ENCODE measurements around the gene FRY. TPM values are rescaled to one million over a fixed set of nuclear protein-coding genes. Genes with fewer than 3 reads are reported as not detected.

The FRY gene
- total RNA-seq, 1 donor from 2014 or later: 38.8 TPM

DNA sequence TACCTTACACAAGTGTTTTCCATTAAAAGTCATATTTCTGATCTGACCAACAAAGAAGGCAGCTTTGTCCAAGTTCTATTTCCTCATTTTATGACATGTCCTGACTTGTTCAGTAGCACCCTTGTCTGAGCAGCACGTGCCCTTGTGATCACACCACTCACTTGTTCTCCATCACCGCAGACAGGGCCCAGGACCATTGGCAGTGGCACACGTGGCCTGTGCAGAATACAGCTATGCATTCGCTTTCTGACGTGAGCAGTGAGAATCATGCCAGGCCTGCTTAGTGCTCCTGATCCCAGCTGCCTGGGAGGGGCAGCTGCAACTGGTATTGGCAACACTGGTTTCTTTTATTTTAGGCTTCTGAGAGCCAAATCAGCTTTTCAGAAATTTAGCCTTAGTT is 134.2 kb downstream of the FRY start:
- peaks cover 31% of the 10 kb centered on the region for H3K36me3 Mint-ChIP-seq (ENCODE audit: low read depth)
- H3K27me3 Mint-ChIP-seq (ENCODE audit: low read depth): no peaks in the 10 kb centered on the region
- no peaks in the 10 kb centered on the region for H3K9me3 Mint-ChIP-seq (ENCODE audit: low read depth)

GRCh38 chr13:32168131-32168530 is 136.6 kb downstream of the FRY start:
- no peak overlapping the region for H3K27ac Mint-ChIP-seq (ENCODE audit: unreplicated experiment)
- no peak overlapping the region for H3K4me3 Mint-ChIP-seq (ENCODE audit: unreplicated experiment)
- no peaks in the 10 kb centered on the region for H3K9me3 Mint-ChIP-seq (ENCODE audit: low read depth)
- peaks cover 24% of the 10 kb centered on the region for H3K36me3 Mint-ChIP-seq (ENCODE audit: low read depth)
- no peaks in the 10 kb centered on the region for H3K27me3 Mint-ChIP-seq (ENCODE audit: low read depth)
- TF ChIP-seq, protein P1, sequence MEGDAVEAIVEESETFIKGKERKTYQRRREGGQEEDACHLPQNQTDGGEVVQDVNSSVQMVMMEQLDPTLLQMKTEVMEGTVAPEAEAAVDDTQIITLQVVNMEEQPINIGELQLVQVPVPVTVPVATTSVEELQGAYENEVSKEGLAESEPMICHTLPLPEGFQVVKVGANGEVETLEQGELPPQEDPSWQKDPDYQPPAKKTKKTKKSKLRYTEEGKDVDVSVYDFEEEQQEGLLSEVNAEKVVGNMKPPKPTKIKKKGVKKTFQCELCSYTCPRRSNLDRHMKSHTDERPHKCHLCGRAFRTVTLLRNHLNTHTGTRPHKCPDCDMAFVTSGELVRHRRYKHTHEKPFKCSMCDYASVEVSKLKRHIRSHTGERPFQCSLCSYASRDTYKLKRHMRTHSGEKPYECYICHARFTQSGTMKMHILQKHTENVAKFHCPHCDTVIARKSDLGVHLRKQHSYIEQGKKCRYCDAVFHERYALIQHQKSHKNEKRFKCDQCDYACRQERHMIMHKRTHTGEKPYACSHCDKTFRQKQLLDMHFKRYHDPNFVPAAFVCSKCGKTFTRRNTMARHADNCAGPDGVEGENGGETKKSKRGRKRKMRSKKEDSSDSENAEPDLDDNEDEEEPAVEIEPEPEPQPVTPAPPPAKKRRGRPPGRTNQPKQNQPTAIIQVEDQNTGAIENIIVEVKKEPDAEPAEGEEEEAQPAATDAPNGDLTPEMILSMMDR (IDR thresholded peaks at IDR 0.05): no peak
- H3K4me1 Mint-ChIP-seq (ENCODE audit: low read depth): peaks cover 11% of the 10 kb centered on the region
- no peak for DNase-seq (ENCODE audit: low spot score)

More for the DNA sequence above, 134.2 kb downstream of the FRY start:
- DNase-seq (ENCODE audit: low spot score): no peak
- TF ChIP-seq, protein P1 (IDR thresholded peaks at IDR 0.05): no peak
- Mint-ChIP-seq H3K27ac (ENCODE audit: unreplicated experiment) (no peak overlapping the region), H3K4me3 (ENCODE audit: unreplicated experiment) (no peak overlapping the region), H3K4me1 (ENCODE audit: low read depth) (peaks cover 11% of the 10 kb centered on the region)

- no peak for DNase-seq (ENCODE audit: low spot score)
- no peak overlapping the region for H3K27ac Mint-ChIP-seq (ENCODE audit: unreplicated experiment)
- H3K27me3 Mint-ChIP-seq (ENCODE audit: low read depth): no peaks in the 10 kb centered on the region
- H3K36me3 Mint-ChIP-seq (ENCODE audit: low read depth): peaks cover 19% of the 10 kb centered on the region
- TF ChIP-seq, protein P1 (IDR thresholded peaks at IDR 0.05): no peak
- H3K9me3 Mint-ChIP-seq (ENCODE audit: low read depth): no peaks in the 10 kb centered on the region
- H3K4me1 Mint-ChIP-seq (ENCODE audit: low read depth): no peaks in the 10 kb centered on the region
- no peak overlapping the region for H3K4me3 Mint-ChIP-seq (ENCODE audit: unreplicated experiment)
These were observed 139.3 kb downstream of the FRY start for GRCh38 chr13:32170841-32171240.

- H3K4me3 Mint-ChIP-seq (ENCODE audit: unreplicated experiment): no peak overlapping the region
- TF ChIP-seq, protein P1 (IDR thresholded peaks at IDR 0.05): no peak
- no peaks in the 10 kb centered on the region for H3K27me3 Mint-ChIP-seq (ENCODE audit: low read depth)
- H3K27ac Mint-ChIP-seq (ENCODE audit: unreplicated experiment): no peak overlapping the region
- H3K9me3 Mint-ChIP-seq (ENCODE audit: low read depth): no peaks in the 10 kb centered on the region
- H3K4me1 Mint-ChIP-seq (ENCODE audit: low read depth): no peaks in the 10 kb centered on the region
- H3K36me3 Mint-ChIP-seq (ENCODE audit: low read depth): peaks cover 18% of the 10 kb centered on the region
- no peak for DNase-seq (ENCODE audit: low spot score)
These were observed 142.3 kb downstream of the FRY start for GRCh38 chr13:32173881-32174280.

GRCh38 chr13:32174366-32174765 is 142.8 kb downstream of the FRY start:
- no peaks in the 10 kb centered on the region for H3K4me1 Mint-ChIP-seq (ENCODE audit: low read depth)
- H3K9me3 Mint-ChIP-seq (ENCODE audit: low read depth): no peaks in the 10 kb centered on the region
- H3K27me3 Mint-ChIP-seq (ENCODE audit: low read depth): no peaks in the 10 kb centered on the region
- H3K36me3 Mint-ChIP-seq (ENCODE audit: low read depth): peaks cover 19% of the 10 kb centered on the region
- TF ChIP-seq, protein P1 (IDR thresholded peaks at IDR 0.05): no peak
- no peak overlapping the region for H3K27ac Mint-ChIP-seq (ENCODE audit: unreplicated experiment)
- H3K4me3 Mint-ChIP-seq (ENCODE audit: unreplicated experiment): no peak overlapping the region
- DNase-seq (ENCODE audit: low spot score): no peak

Data from chondrocyte (in vitro differentiated cells).